Esophagus muscularis mucosa (tissue), 3 donors: Measurements from ENCODE around the gene IFT57.

Experiments used
- EP300 ChIP-seq: sonication (generic); formaldehyde crosslinking; IDR thresholded peaks from one replicate; pipeline ENCODE4 v1.6.1; 2017; ENCODE audit warnings: antibody characterized with exemption
- TF ChIP-seq, protein P1 (sequence below), 3 experiments: fragments of 200-600 bp in 2 of 3; fragments of 450-650 bp in 1 of 3; sonication (generic) in 2 of 3; IDR thresholded peaks; one replicate each; pipeline ENCODE4 v1.5.1; 2017 to 2019; ENCODE audit warnings: antibody characterized with exemption in 3 of 3, mild to moderate bottlenecking in 2 of 3, moderate library complexity in 1 of 3

DNA sequence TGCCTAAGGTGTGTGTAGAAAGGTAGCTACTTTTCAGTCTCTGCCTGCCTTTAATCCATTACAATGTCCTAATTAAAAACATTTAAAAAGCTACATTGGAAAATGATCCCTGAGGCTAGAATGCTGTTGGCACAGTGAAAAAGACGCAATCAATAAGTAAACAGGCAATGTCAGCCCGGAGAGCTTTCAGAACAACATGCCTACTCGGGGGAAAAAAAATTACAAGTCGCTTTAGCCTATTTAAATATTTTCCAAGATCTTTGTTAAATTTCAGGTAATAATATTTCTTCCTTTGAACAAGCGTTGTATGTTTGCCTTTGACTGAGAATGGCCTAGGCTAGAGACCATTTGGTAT, 84.8 kb downstream of the IFT57 start:
- TF ChIP-seq, protein P1, sequence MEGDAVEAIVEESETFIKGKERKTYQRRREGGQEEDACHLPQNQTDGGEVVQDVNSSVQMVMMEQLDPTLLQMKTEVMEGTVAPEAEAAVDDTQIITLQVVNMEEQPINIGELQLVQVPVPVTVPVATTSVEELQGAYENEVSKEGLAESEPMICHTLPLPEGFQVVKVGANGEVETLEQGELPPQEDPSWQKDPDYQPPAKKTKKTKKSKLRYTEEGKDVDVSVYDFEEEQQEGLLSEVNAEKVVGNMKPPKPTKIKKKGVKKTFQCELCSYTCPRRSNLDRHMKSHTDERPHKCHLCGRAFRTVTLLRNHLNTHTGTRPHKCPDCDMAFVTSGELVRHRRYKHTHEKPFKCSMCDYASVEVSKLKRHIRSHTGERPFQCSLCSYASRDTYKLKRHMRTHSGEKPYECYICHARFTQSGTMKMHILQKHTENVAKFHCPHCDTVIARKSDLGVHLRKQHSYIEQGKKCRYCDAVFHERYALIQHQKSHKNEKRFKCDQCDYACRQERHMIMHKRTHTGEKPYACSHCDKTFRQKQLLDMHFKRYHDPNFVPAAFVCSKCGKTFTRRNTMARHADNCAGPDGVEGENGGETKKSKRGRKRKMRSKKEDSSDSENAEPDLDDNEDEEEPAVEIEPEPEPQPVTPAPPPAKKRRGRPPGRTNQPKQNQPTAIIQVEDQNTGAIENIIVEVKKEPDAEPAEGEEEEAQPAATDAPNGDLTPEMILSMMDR (IDR thresholded peaks at IDR 0.05) = no peak
- no peak for TF ChIP-seq EP300
